Neuronal stem cell (in vitro differentiated cells): ENCODE results near the gene NECTIN1.

Source experiments
- DNase-seq: peaks from one replicate; pipeline ENCODE4 v3.0.0-alpha.2; 2013; ENCODE audit warnings: low spot score
- H2AFZ ChIP-seq: one replicate; pipeline ENCODE4 v1.6.1; 2013; ENCODE audit warnings: mild to moderate bottlenecking, low read length, inconsistent platforms
- H2AK5ac ChIP-seq: 2 replicates; pipeline ENCODE4 v1.6.1; 2013; ENCODE audit warnings: low read depth, mild to moderate bottlenecking, inconsistent platforms, low read length, moderate library complexity, mixed read lengths
- H2BK120ac ChIP-seq: 2 replicates; pipeline ENCODE4 v1.6.1; 2013; ENCODE audit warnings: low read depth, mild to moderate bottlenecking, inconsistent platforms, low read length, moderate library complexity, mixed read lengths
- H2BK12ac ChIP-seq: one replicate; pipeline ENCODE4 v1.6.1; 2013; ENCODE audit warnings: low read length, inconsistent platforms
- H2BK15ac ChIP-seq: 2 replicates; pipeline ENCODE4 v1.6.1; 2013; ENCODE audit warnings: mild to moderate bottlenecking, low read length, inconsistent platforms, mixed read lengths
- H2BK5ac ChIP-seq: one replicate; pipeline ENCODE4 v1.6.1; 2013; ENCODE audit warnings: inconsistent platforms, mild to moderate bottlenecking, low read length, moderate library complexity
- H3K14ac ChIP-seq: one replicate; pipeline ENCODE4 v1.6.1; 2013; ENCODE audit warnings: low read length, inconsistent platforms
- H3K18ac ChIP-seq: 2 replicates; pipeline ENCODE4 v1.6.1; 2013; ENCODE audit warnings: low read length, inconsistent platforms
- H3K23ac ChIP-seq: 2 replicates; pipeline ENCODE4 v1.6.1; 2013; ENCODE audit warnings: low read depth, mild to moderate bottlenecking, mixed read lengths, low read length, inconsistent platforms; ENCODE audit not compliant: poor library complexity
- H3K27ac ChIP-seq: replicated peaks from 3 replicates; pipeline ENCODE4 v1.5.1; 2013; ENCODE audit warnings: low read length, inconsistent platforms
- H3K27me3 ChIP-seq, 3 experiments: 2 replicates each; pipeline ENCODE4 v1.6.1; 2013; ENCODE audit warnings: low read length in 3 of 3, mild to moderate bottlenecking in 2 of 3, inconsistent platforms in 1 of 3, low read depth in 1 of 3, mixed read lengths in 1 of 3, moderate library complexity in 1 of 3; ENCODE audit not compliant: control insufficient read depth in 3 of 3, insufficient read depth in 3 of 3
- H3K36me3 ChIP-seq, 2 donors: replicated peaks in 1 of 2; 2 replicates each; pipeline ENCODE4 v1.6.1; 2013; ENCODE audit warnings: low read length in 2 of 2; ENCODE audit not compliant: control insufficient read depth in 2 of 2, insufficient read depth in 2 of 2
- H3K4ac ChIP-seq: 2 replicates; pipeline ENCODE4 v1.6.1; 2013; ENCODE audit warnings: inconsistent platforms, mild to moderate bottlenecking, low read length, moderate library complexity
- H3K4me1 ChIP-seq, 2 donors: 1 replicate in 1 of 2; 2 replicates in 1 of 2; pipeline ENCODE4 v1.6.1; 2013; ENCODE audit warnings: low read length in 2 of 2, low read depth in 1 of 2; ENCODE audit not compliant: control insufficient read depth in 2 of 2, insufficient read depth in 1 of 2
- H3K4me2 ChIP-seq: one replicate; pipeline ENCODE4 v1.6.1; 2013; ENCODE audit warnings: mild to moderate bottlenecking, low read length, inconsistent platforms; ENCODE audit not compliant: insufficient read depth, poor library complexity, severe bottlenecking
- H3K4me3 ChIP-seq, 2 donors: 2 replicates each; pipeline ENCODE4 v1.5.1; 2013; ENCODE audit warnings: low read length in 2 of 2, mild to moderate bottlenecking in 2 of 2, inconsistent platforms in 1 of 2, moderate library complexity in 1 of 2
- H3K79me1 ChIP-seq: one replicate; pipeline ENCODE4 v1.6.1; 2013; ENCODE audit warnings: low read depth, mild to moderate bottlenecking, inconsistent platforms, low read length, moderate library complexity
- H3K9ac ChIP-seq: one replicate; pipeline ENCODE4 v1.6.1; 2013; ENCODE audit warnings: mild to moderate bottlenecking, low read depth, low read length, inconsistent platforms; ENCODE audit not compliant: poor library complexity
- H3K9me3 ChIP-seq, 2 donors: replicated peaks in 1 of 2; 2 replicates each; pipeline versions ENCODE3 to v1.6.1; 2013; ENCODE audit warnings: low read length in 2 of 2, mild to moderate bottlenecking in 2 of 2, inconsistent platforms in 1 of 2, low read depth in 1 of 2, mixed read lengths in 1 of 2, moderate library complexity in 1 of 2; ENCODE audit not compliant: control insufficient read depth in 2 of 2, insufficient read depth in 1 of 2
- H4K8ac ChIP-seq: one replicate; pipeline ENCODE4 v1.6.1; 2013; ENCODE audit warnings: low read depth, mild to moderate bottlenecking, inconsistent platforms, low read length, moderate library complexity
- H4K91ac ChIP-seq: one replicate; pipeline ENCODE4 v1.6.1; 2013; ENCODE audit warnings: low read length, low read depth, mild to moderate bottlenecking, inconsistent platforms; ENCODE audit not compliant: poor library complexity
- WGBS, 2 donors: extraction: QIAGEN DNeasy Blood & Tissue Kit; methylation state at CpG; one replicate each; pipeline ENCODE4 v1.1.7; 2013; ENCODE audit warnings: missing lambda C conversion rate in 2 of 2, mixed read lengths in 1 of 2; ENCODE audit not compliant: insufficient read length in 2 of 2, insufficient replicate concordance in 1 of 2; ENCODE audit errors: extremely low coverage in 2 of 2; 5-methylcytosine and 5-hydroxymethylcytosine counted together

NECTIN1 gene

DNA sequence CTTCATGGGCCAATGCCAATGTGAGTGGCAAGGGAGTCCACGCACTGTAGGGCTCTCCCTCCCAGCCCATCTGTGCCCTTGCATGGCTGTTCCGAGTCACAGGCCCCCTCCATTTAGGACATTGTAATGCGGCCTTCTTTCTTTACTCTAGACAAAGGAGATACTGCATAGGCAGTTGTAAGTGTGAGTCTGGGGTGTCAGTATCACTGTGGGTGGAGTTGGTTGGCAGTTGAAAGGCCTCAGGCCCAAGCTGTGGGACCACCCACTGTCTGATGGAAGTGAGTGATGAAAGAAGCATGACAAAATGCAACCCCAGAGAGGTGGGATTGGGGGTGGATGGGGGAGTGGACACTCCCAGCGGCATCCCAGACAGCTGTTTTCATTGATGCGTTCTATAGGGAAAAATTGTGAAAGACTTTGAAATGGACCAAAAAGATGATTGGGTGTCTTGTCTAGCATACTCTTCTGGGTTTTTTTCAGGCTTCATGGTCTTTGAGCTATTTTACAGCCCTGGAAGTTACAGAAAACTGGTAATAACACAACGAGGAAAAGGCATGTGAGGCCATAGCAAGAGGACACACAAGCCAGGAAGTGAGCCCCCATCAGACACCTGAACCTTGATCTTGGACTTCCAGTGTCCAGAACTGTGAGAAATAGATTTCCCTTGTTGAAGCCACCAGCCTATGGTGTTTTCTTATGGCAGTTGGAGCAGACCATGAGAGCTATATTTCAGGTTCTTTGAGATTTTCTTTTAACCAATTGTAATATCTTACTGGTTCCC lies 114.6 kb downstream of the NECTIN1 start:
- Histone ChIP-seq H3K4ac (no peak overlapping the region), H3K14ac (no peak overlapping the region), H2BK15ac (no peak overlapping the region), H4K8ac (no peak overlapping the region), H3K9ac (no peak overlapping the region), H3K23ac (no peak overlapping the region), H2AK5ac (no peak overlapping the region), H3K4me2 (no peak overlapping the region), H3K27ac (no peak overlapping the region), H3K4me3 (no peak overlapping the region), H2BK12ac (no peak overlapping the region), H3K36me3 (no peaks in the 10 kb centered on the region), H2BK5ac (no peak overlapping the region), H4K91ac (no peak overlapping the region), H3K79me1 (no peaks in the 10 kb centered on the region), H3K27me3 (peaks cover 0 to 4% (median 0%) of the 10 kb centered on the region in 3 experiments), H3K18ac (peak overlapping the region; percentile 48), H3K9me3 (peaks cover 0 to 30% of the 10 kb centered on the region in 2 donors), H3K4me1 (peaks cover 18 to 19% of the 10 kb centered on the region in 2 donors), H2BK120ac (no peak overlapping the region), H2AFZ (no peak overlapping the region)
- WGBS, 2 donors, result no CpG with 5 or more reads among the region's 6 CpGs
- no peak for DNase-seq

DNA sequence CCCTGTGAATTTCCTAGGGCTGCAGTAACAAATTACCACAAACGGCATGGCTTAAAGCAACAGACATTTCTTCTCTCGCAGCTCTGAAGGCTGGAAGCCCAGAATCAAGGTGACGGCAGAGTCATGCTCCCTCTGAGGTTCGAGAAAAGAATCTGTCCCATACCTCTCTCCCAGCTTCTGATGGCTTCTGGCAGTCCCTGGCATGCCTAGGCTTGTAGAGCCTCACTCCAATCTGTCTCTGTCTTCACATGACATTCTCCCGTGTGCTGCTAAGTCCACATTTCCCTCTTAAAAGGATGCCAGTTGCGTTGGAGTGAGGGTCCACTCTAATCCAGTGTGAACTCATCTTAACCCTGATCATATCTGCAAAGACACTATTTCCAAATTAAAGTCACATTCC lies 116.2 kb downstream of the NECTIN1 start:
- Histone ChIP-seq H4K8ac (no peak overlapping the region), H3K9me3 (peaks cover 0 to 30% of the 10 kb centered on the region in 2 donors)

DNA sequence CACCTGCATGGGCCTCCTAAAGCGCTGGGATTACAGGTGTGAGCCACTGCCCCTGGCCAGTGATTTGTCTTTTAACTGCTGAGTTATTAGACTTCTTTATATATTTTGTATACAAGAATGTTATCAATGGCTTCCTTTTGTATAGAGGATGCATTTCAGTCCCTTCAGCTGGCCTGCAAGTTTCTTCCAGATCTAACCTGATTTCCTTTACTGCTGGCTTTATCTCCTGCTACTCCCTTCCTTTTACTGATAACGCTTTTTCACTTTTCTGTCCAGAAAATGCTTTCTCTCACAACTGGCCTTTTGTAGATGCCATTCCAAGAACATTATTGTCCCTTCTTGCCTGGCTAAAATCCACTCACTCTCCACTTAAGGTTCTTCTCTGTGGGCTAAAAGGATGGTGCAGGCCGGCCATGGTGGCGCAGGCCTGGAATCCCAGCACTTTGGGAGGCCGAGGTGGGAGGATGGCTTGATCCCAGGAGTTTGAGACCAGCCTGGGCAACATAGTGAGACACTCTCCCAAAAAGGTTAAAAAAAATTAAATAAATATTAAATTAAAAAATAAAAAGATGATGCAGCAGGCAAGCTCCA lies 118.1 kb downstream of the NECTIN1 start:
- WGBS, 2 donors, result no CpG with 5 or more reads among the region's 5 CpGs

More for the DNA sequence above, 116.2 kb downstream of the NECTIN1 start:
- Histone ChIP-seq H3K4me1 (peaks cover 14 to 19% of the 10 kb centered on the region in 2 donors), H4K91ac (no peak overlapping the region), H2BK15ac (no peak overlapping the region), H2BK120ac (no peak overlapping the region), H3K36me3 (no peaks in the 10 kb centered on the region), H3K4me2 (no peak overlapping the region), H3K18ac (no peak overlapping the region), H2AK5ac (no peak overlapping the region), H3K23ac (no peak overlapping the region), H2BK5ac (no peak overlapping the region), H3K9ac (no peak overlapping the region), H2AFZ (peak overlapping the region; percentile 6), H3K27ac (no peak overlapping the region), H3K4me3 (no peak overlapping the region), H3K14ac (no peak overlapping the region), H3K27me3 (peaks cover 0 to 4% (median 0%) of the 10 kb centered on the region in 3 experiments), H2BK12ac (no peak overlapping the region), H3K79me1 (no peaks in the 10 kb centered on the region), H3K4ac (no peak overlapping the region)
- no peak for DNase-seq
- no CpG with 5 or more reads among the region's 6 CpGs for WGBS, 2 donors

GRCh38 chr11:119608781-119609180 lies 120.2 kb downstream of the NECTIN1 start:
- no peak overlapping the region for H3K4me2 ChIP-seq
- no peak overlapping the region for H2AK5ac ChIP-seq
- no peak overlapping the region for H4K91ac ChIP-seq
- no peaks in the 10 kb centered on the region for H3K27me3 ChIP-seq
- H3K36me3 ChIP-seq, result no peaks in the 10 kb centered on the region
- H3K4me3 ChIP-seq, result no peak overlapping the region
- no peak overlapping the region for H3K27ac ChIP-seq
- peak overlapping the region; percentile 11 for H2AFZ ChIP-seq
- no peak overlapping the region for H3K23ac ChIP-seq
- no peak overlapping the region for H2BK120ac ChIP-seq
- H3K4me1 ChIP-seq, result peaks cover 5 to 13% of the 10 kb centered on the region in 2 donors
- no peak for DNase-seq
- H3K9me3 ChIP-seq, result peaks cover 0 to 19% of the 10 kb centered on the region in 2 donors
- no peak overlapping the region for H4K8ac ChIP-seq
- H3K18ac ChIP-seq, result peak overlapping the region; percentile 33
- H3K79me1 ChIP-seq, result no peaks in the 10 kb centered on the region
- WGBS, 2 donors, result no CpG with 5 or more reads among the region's 4 CpGs
- no peak overlapping the region for H2BK5ac ChIP-seq
- H3K9ac ChIP-seq, result no peak overlapping the region
- no peak overlapping the region for H3K14ac ChIP-seq
- no peak overlapping the region for H2BK15ac ChIP-seq
- H2BK12ac ChIP-seq, result no peak overlapping the region
- no peak overlapping the region for H3K4ac ChIP-seq

More for the DNA sequence above, 118.1 kb downstream of the NECTIN1 start:
- no peak overlapping the region for H3K4me2 ChIP-seq
- no peak overlapping the region for H3K14ac ChIP-seq
- H2BK12ac ChIP-seq, result no peak overlapping the region
- no peak overlapping the region for H3K18ac ChIP-seq
- H3K36me3 ChIP-seq, result no peaks in the 10 kb centered on the region
- H2AFZ ChIP-seq, result no peak overlapping the region
- peaks cover 7 to 11% of the 10 kb centered on the region in 2 donors for H3K4me1 ChIP-seq
- no peak overlapping the region for H3K4me3 ChIP-seq
- no peaks in the 10 kb centered on the region for H3K79me1 ChIP-seq
- H4K8ac ChIP-seq, result no peak overlapping the region
- H2BK120ac ChIP-seq, result no peak overlapping the region
- H2BK15ac ChIP-seq, result no peak overlapping the region
- no peak overlapping the region for H3K27ac ChIP-seq
- no peak overlapping the region for H3K23ac ChIP-seq
- no peaks in the 10 kb centered on the region for H3K27me3 ChIP-seq
- no peak overlapping the region for H2BK5ac ChIP-seq
- H3K4ac ChIP-seq, result no peak overlapping the region
- no peak overlapping the region for H4K91ac ChIP-seq
- DNase-seq, result no peak
- H2AK5ac ChIP-seq, result no peak overlapping the region
- H3K9ac ChIP-seq, result no peak overlapping the region
- peaks cover 0 to 30% of the 10 kb centered on the region in 2 donors for H3K9me3 ChIP-seq
